HCT116 (cell line): ENCODE data around the gene TMEM14A. TPM values are rescaled to one million over a fixed set of nuclear protein-coding genes. Genes with fewer than 3 reads are reported as not detected.

Source experiments
- ATAC-seq: fragments of 200-7000 bp; cut with Tn5 transposase; 2 replicates; pipeline ENCODE4 v1.9.1; 2020; ENCODE audit warnings: mild to moderate bottlenecking, moderate library complexity
- BruUV-seq: library from RNA; stranded (reverse); fragments of 400-500 nt; replicated peaks from 2 replicates; lab custom pipeline; 2021; lab: Mats Ljungman, UMichigan
- CTCF ChIA-PET: fragments of 300-600 bp; sonication (Branson Sonifier 250); formaldehyde crosslinking; loops from one replicate; lab custom pipeline; 2021; ENCODE audit warnings: antibody characterized with exemption; lab: Charles Lee
- POLR2A ChIA-PET: fragments of 300-600, 350-600 bp; sonication (Branson Sonifier 250); formaldehyde crosslinking; loops from one replicate; lab custom pipeline; 2021; ENCODE audit warnings: antibody characterized with exemption; lab: Charles Lee
- RAD21 ChIA-PET, 2 experiments: fragments of 300-600 bp; sonication (Branson Sonifier 250); formaldehyde crosslinking; loops; one replicate each; lab custom pipeline; 2023; ENCODE audit warnings: low total read pairs in 2 of 2; ENCODE audit not compliant: uncharacterized antibody in 2 of 2, unreplicated experiment in 2 of 2, low non-redundant PET in 1 of 2; lab: Charles Lee
- DNase-seq: peaks from one replicate; pipeline ENCODE4 v3.0.0-alpha.2; 2010; ENCODE audit warnings: low read depth, low spot score
- H2AFZ ChIP-seq: fragments of 200-600 bp; shearing (Covaris generic), sonication (generic); 2 replicates; pipeline ENCODE4 v1.6.1; 2017; ENCODE audit warnings: low read depth, mixed run types, mixed read lengths, antibody characterized with exemption, low read length; ENCODE audit not compliant: poor library complexity, severe bottlenecking
- H3K27ac ChIP-seq: 2 replicates; pipeline ENCODE4 v1.5.1; 2012; ENCODE audit warnings: low read depth, low read length
- H3K27me3 ChIP-seq: fragments of 200-600 bp; sonication (generic); 2 replicates; pipeline ENCODE4 v1.6.1; 2016; ENCODE audit warnings: mixed run types, low read length, mixed read lengths; ENCODE audit not compliant: insufficient read depth
- H3K36me3 ChIP-seq, 2 experiments: fragments of 200-500 bp in 1 of 2; fragments of 200-600 bp in 1 of 2; sonication (Bioruptor generic) in 1 of 2; sonication (generic) in 1 of 2; 2 replicates each; pipeline versions ENCODE4 v1.5.1 to v1.6.1; 2014 to 2016; ENCODE audit warnings: low read length in 2 of 2, inconsistent platforms in 1 of 2, mixed read lengths in 1 of 2, mixed run types in 1 of 2; ENCODE audit not compliant: insufficient read depth in 2 of 2, control insufficient read depth in 1 of 2
- H3K4me1 ChIP-seq, 2 experiments: fragments of 200-600 bp in 1 of 2; sonication (generic) in 1 of 2; 2 replicates each; pipeline versions ENCODE4 v1.5.1 to v1.6.1; 2012 to 2017; ENCODE audit warnings: low read length in 2 of 2, inconsistent platforms in 1 of 2, mild to moderate bottlenecking in 1 of 2, mixed read lengths in 1 of 2, mixed run types in 1 of 2, moderate library complexity in 1 of 2; ENCODE audit not compliant: insufficient read depth in 2 of 2, control insufficient read depth in 1 of 2
- H3K4me2 ChIP-seq: fragments of 200-600 bp; sonication (generic); 2 replicates; pipeline ENCODE4 v1.6.1; 2017; ENCODE audit warnings: mixed run types, low read length, mixed read lengths
- H3K4me3 ChIP-seq, 2 experiments: fragments of 200-600 bp in 1 of 2; sonication (generic) in 1 of 2; replicated peaks in 1 of 2; 2 replicates each; pipeline ENCODE4 v1.5.1; 2011 to 2016; ENCODE audit warnings: low read length in 2 of 2, control low read depth in 1 of 2, low read depth in 1 of 2, mild to moderate bottlenecking in 1 of 2, mixed read lengths in 1 of 2, mixed run types in 1 of 2
- H3K79me2 ChIP-seq: fragments of 200-600 bp; sonication (generic); 2 replicates; pipeline ENCODE4 v1.6.1; 2017; ENCODE audit warnings: mild to moderate bottlenecking, mixed run types, low read length, moderate library complexity, mixed read lengths; ENCODE audit not compliant: insufficient read depth
- H3K9ac ChIP-seq: fragments of 200-600 bp; sonication (generic); 2 replicates; pipeline ENCODE4 v1.6.1; 2016; ENCODE audit warnings: low read length, mixed read lengths
- H3K9me2 ChIP-seq: fragments of 200-600 bp; sonication (generic), shearing (Covaris generic); 2 replicates; pipeline ENCODE4 v1.6.1; 2017; ENCODE audit warnings: mixed run types, mild to moderate bottlenecking, moderate library complexity; ENCODE audit not compliant: insufficient read depth
- H3K9me3 ChIP-seq, 2 experiments: fragments of 200-500 bp in 1 of 2; fragments of 200-600 bp in 1 of 2; sonication (Bioruptor generic) in 1 of 2; sonication (generic) in 1 of 2; 2 replicates each; pipeline ENCODE4 v1.6.1; 2014 to 2017; ENCODE audit warnings: low read length in 2 of 2, mixed read lengths in 2 of 2, inconsistent platforms in 1 of 2, low read depth in 1 of 2, mild to moderate bottlenecking in 1 of 2, mixed run types in 1 of 2, moderate library complexity in 1 of 2; ENCODE audit not compliant: control insufficient read depth in 1 of 2, insufficient read depth in 1 of 2
- H4K20me1 ChIP-seq: fragments of 200-600 bp; sonication (generic), shearing (Covaris generic); 2 replicates; pipeline ENCODE4 v1.6.1; 2017; ENCODE audit warnings: mixed run types, mild to moderate bottlenecking, moderate library complexity; ENCODE audit not compliant: insufficient read depth
- CBX3 ChIP-seq: IDR thresholded peaks from 2 replicates; pipeline ENCODE4 v1.6.1; 2012; ENCODE audit warnings: low read depth
- CEBPB ChIP-seq: IDR thresholded peaks from 2 replicates; pipeline ENCODE4 v1.6.1; 2012; ENCODE audit warnings: low read depth
- ELF1 ChIP-seq: IDR thresholded peaks from 2 replicates; pipeline ENCODE4 v1.6.1; 2012; ENCODE audit warnings: low read depth, borderline replicate concordance
- EZH2 ChIP-seq: fragments of 200-600 bp; sonication (generic); IDR thresholded peaks from 2 replicates; pipeline ENCODE4 v1.6.1; 2017; ENCODE audit warnings: antibody characterized with exemption, mixed run types
- JUND ChIP-seq: IDR thresholded peaks from 2 replicates; pipeline ENCODE4 v1.6.1; 2012
- POLR2A ChIP-seq: IDR thresholded peaks from 2 replicates; pipeline ENCODE4 v1.7.0; 2011; ENCODE audit warnings: borderline replicate concordance; ENCODE audit not compliant: insufficient read depth, insufficient read length; ENCODE audit errors: extremely low read depth
- TCF7L2 ChIP-seq: IDR thresholded peaks from 2 replicates; pipeline ENCODE4 v1.7.0; 2011; ENCODE audit warnings: borderline replicate concordance, inconsistent platforms; ENCODE audit not compliant: insufficient read depth, insufficient read length; ENCODE audit errors: extremely low read depth
- ZFX ChIP-seq: fragments of 450-650 bp; IDR thresholded peaks from 2 replicates; pipeline ENCODE4 v1.6.1; 2017
- ZNF274 ChIP-seq: fragments of 200-500 bp; sonication (Bioruptor generic); IDR thresholded peaks from 2 replicates; pipeline ENCODE4 v1.6.1; 2014; ENCODE audit warnings: mild to moderate bottlenecking, low read depth, low read length, inconsistent platforms
- intact Hi-C: fragments of 100-400 bp; cut with micrococcal nuclease; formaldehyde crosslinking; loops from 2 replicates; pipeline ENCODE4 v1.10.0; 2022
- total RNA-seq: library from RNA; stranded (reverse); gene quantifications from one replicate; pipeline ENCODE4 v1.2.1, GENCODE V29; 2021; ENCODE audit not compliant: unreplicated experiment
- TF ChIP-seq, protein P1 (sequence below), 3 experiments: fragments of 200-600 bp in 1 of 3; sonication (generic) in 1 of 3; IDR thresholded peaks in 2 of 3; conservative IDR thresholded peaks in 1 of 3; 2 replicates each; pipeline ENCODE4 v1.5.1; 2012 to 2017; ENCODE audit warnings: low read depth in 2 of 3, low read length in 2 of 3, antibody characterized with exemption in 1 of 3, borderline replicate concordance in 1 of 3, control low read depth in 1 of 3, mild to moderate bottlenecking in 1 of 3, mixed read lengths in 1 of 3, mixed run types in 1 of 3, moderate library complexity in 1 of 3; ENCODE audit not compliant: insufficient read depth in 1 of 3

The TMEM14A gene
- total RNA-seq, 1 experiment from 2014 or later = 51.5 TPM

DNA sequence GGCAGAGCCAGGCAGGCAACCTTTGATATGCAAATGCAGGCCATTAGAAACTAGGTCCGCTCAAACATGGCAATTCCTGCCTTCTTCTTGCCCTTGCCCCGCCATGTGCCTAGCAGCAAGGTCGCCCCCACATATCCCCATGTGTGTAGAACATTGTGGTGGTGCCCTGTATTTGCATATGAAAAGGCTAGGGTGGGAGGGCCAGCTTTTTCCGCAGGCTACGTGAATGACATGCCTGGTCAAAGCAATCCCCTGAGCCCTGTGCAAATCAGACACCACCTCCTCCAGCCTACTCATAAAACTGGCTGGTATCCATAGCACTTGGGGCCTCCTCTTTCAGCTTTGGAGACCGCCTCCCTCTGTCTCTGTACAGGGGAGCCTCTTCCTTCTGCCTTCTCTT is 60.8 kb downstream of the TMEM14A start:
- ChIA-PET RAD21 (interaction anchor here in 1 of 2 experiments (0.7 kb wide), 1 partner anchor 263 kb away, joined by 4 read pairs; the partner anchor contains the start of gene GSTA4), POLR2A (no interaction called here), CTCF (no interaction called here)
- Histone ChIP-seq H3K9me3 (no peaks in the 10 kb centered on the region), H4K20me1 (no peaks in the 10 kb centered on the region), H3K36me3 (no peaks in the 10 kb centered on the region), H3K79me2 (no peaks in the 10 kb centered on the region), H2AFZ (no peak overlapping the region), H3K4me2 (no peak overlapping the region), H3K4me3 (no peak overlapping the region), H3K27ac (no peak overlapping the region), H3K9me2 (no peaks in the 10 kb centered on the region), H3K27me3 (no peaks in the 10 kb centered on the region), H3K4me1 (no peaks in the 10 kb centered on the region), H3K9ac (no peak overlapping the region)
- no TSS peak for BruUV-seq
- intact Hi-C loops = no loop called here
- no peak for DNase-seq
- TF ChIP-seq, protein P1, sequence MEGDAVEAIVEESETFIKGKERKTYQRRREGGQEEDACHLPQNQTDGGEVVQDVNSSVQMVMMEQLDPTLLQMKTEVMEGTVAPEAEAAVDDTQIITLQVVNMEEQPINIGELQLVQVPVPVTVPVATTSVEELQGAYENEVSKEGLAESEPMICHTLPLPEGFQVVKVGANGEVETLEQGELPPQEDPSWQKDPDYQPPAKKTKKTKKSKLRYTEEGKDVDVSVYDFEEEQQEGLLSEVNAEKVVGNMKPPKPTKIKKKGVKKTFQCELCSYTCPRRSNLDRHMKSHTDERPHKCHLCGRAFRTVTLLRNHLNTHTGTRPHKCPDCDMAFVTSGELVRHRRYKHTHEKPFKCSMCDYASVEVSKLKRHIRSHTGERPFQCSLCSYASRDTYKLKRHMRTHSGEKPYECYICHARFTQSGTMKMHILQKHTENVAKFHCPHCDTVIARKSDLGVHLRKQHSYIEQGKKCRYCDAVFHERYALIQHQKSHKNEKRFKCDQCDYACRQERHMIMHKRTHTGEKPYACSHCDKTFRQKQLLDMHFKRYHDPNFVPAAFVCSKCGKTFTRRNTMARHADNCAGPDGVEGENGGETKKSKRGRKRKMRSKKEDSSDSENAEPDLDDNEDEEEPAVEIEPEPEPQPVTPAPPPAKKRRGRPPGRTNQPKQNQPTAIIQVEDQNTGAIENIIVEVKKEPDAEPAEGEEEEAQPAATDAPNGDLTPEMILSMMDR (IDR thresholded peaks at IDR 0.05 in 2 of 3, conservative IDR thresholded peaks at IDR 0.05 in 1 of 3; ENCODE audit: borderline replicate concordance in 1 of 3, insufficient read depth in 1 of 3, low read depth in 2 of 3, low read length in 2 of 3) = no peak
- TF ChIP-seq ZFX (no peak), CBX3 (no peak), ZNF274 (no peak), POLR2A (no peak), EZH2 (no peak), ELF1 (no peak), TCF7L2 (no peak), CEBPB (no peak), JUND (no peak)
- no peak for ATAC-seq
